ENCODE results near the gene TUBA8.
A peak's percentile ranks its signal among the peaks of the same experiment; 100 is the strongest.

The TUBA8 gene

DNA sequence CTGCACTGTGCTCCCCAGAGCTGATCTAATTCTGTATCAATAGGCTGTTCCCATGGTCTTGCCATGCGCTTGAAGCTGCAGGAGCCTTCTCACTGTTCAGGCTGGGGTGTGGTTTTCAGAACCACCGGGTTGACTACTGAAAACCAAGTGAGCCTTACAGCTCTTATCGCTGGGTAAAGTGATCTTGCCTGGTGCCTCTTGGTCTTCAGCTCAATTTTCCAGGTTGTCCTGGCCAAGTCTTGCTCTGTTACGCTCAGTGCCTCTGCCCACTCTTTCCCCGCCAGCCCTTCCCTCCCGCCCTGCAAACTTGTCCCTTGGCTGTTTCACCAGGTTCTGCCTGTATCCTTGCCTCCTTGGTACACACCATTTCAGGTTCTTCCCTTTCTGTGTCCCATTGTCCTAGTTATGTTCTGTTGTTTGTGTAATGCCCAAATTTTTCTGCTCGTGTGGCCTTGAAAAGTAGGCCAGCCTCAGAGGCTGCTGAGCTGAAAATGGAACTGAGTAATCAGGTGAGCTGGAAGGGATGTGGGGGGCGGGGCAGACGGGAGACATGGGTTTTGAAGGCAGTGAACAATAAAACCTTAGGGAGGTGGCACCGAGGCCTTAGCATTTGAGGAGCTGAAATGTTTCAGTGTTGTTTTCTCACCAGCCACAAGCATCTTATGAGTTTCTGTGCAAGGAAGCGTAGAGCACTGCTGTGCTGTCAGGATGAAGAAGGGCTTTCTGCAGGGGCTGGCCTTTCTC, 21.6 kb upstream of the TUBA8 start:
- H3K27ac ChIP-seq (ENCODE audit: insufficient read depth, low read depth, low read length, poor library complexity, severe bottlenecking) = no peak overlapping the region
- H3K27me3 ChIP-seq (ENCODE audit: control insufficient read depth, insufficient read depth, low read length, poor library complexity, severe bottlenecking) = no peaks in the 10 kb centered on the region
- H3K9me3 ChIP-seq (ENCODE audit: control insufficient read depth, low read length) = no peaks in the 10 kb centered on the region
- WGBS, 2 experiments = 89 to 90% methylated on average over 11 of the region's 11 CpGs
- peaks cover 10% of the 10 kb centered on the region for H3K36me3 ChIP-seq (ENCODE audit: control insufficient read depth, insufficient read depth, low read length)
- H3K4me3 ChIP-seq (ENCODE audit: insufficient read depth, low read depth, low read length) = no peak overlapping the region
- H3K4me1 ChIP-seq (ENCODE audit: control insufficient read depth, insufficient read depth, low read length) = no peaks in the 10 kb centered on the region

DNA sequence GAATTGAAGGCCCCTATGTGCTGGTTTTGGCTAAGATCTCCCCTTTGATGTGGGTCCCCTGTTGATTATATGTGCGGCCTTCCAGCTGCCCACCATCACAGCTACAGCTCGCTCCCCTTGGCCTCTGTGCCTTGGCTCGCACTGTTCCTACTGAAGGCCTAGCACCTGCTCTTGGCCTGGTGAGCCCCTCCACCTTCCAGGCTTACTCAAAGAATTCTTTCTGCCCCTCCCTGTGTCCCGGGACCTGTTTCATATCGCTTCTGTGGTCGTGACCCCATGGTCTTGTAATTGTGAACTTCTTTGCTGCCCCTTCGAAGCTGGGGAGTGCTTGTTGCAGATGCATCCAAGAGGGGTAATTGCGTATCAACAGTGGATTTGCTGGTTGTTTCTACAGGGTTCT, 20.3 kb upstream of the TUBA8 start:
- Histone ChIP-seq H3K4me3 (ENCODE audit: insufficient read depth, low read depth, low read length) (no peak overlapping the region), H3K4me1 (ENCODE audit: control insufficient read depth, insufficient read depth, low read length) (no peaks in the 10 kb centered on the region), H3K36me3 (ENCODE audit: control insufficient read depth, insufficient read depth, low read length) (peaks cover 9% of the 10 kb centered on the region), H3K9me3 (ENCODE audit: control insufficient read depth, low read length) (no peaks in the 10 kb centered on the region), H3K27me3 (ENCODE audit: control insufficient read depth, insufficient read depth, low read length, poor library complexity, severe bottlenecking) (no peaks in the 10 kb centered on the region), H3K27ac (ENCODE audit: insufficient read depth, low read depth, low read length, poor library complexity, severe bottlenecking) (peak overlapping the region; percentile 36)
- 93% methylated on average over 8 of the region's 8 CpGs for whole genome bisulfite sequencing, 2 experiments

DNA sequence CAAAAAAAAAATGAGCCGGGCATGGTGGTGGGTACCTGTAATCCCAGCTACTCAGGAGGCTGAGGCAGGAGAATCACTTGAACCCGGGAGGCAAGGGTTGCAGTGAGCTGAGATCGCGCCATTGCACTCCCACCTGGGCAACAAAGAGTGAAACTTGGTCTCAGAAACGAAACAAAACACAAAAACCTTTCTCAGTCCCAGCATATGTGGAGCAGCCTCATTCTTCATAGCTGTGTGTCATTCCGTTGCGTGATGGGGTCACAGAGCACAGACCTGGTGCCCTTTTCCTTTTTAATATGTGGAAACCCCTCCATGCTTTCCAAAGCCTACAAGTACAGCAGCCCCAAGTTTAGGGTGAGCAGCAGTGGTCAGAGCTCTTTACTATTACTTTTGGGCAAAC, 19.1 kb upstream of the TUBA8 start:
- WGBS, 2 experiments = 88 to 90% methylated on average over 7 of the region's 7 CpGs
- Histone ChIP-seq H3K4me3 (ENCODE audit: insufficient read depth, low read depth, low read length) (no peak overlapping the region), H3K36me3 (ENCODE audit: control insufficient read depth, insufficient read depth, low read length) (peaks cover 9% of the 10 kb centered on the region), H3K27me3 (ENCODE audit: control insufficient read depth, insufficient read depth, low read length, poor library complexity, severe bottlenecking) (no peaks in the 10 kb centered on the region), H3K27ac (ENCODE audit: insufficient read depth, low read depth, low read length, poor library complexity, severe bottlenecking) (no peak overlapping the region), H3K4me1 (ENCODE audit: control insufficient read depth, insufficient read depth, low read length) (no peaks in the 10 kb centered on the region), H3K9me3 (ENCODE audit: control insufficient read depth, low read length) (no peaks in the 10 kb centered on the region)

DNA sequence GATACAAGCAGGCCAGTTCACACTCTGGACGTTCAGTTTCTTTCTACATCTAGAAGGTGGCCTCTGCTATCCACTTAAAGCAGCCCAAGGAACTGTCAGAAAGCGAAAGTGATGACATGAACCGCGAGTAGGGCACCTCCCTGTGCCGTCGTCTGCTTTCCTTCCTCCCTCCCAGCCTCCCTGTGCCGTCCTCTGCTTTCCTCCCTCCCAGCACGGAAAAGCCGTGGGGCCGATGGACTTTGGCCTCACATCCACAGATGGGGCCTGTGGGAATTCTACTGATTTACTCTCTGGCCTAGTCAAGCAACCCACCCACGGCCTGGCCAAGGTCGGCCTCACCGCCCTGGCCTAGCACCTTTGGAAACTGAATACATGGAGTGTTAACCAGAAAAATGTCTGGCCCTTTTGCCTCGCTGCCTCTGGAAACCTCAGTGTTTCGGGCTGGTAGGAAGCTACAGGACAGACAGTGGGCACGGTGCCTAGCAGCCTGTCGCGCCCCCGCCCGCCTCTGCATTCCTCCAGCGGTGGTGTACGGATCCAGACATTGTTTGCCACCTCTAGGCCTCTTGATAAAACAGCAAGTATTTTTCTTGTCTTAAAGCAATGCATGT, 18.6 kb upstream of the TUBA8 start:
- H3K27ac ChIP-seq (ENCODE audit: insufficient read depth, low read depth, low read length, poor library complexity, severe bottlenecking) = no peak overlapping the region

DNA sequence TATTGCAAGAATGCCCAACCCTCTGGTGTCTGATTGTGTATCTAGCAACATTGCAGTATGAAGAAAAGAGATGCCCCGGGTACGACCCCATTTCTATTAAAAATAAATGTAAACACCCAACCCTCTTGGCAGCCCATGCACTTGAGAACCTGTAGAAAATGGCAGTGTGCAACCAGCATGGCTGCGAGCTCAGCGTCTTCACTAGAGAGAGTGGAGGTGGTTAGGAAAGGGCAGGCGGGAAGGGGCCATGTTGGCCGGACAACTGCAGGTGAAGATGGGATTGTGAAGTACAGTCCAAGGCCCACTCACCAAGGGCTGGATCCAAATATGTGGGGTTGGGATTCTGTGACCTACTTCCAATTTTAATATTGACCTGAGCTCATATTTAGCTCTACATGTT, 16.9 kb upstream of the TUBA8 start:
- Histone ChIP-seq H3K4me1 (ENCODE audit: control insufficient read depth, insufficient read depth, low read length) (no peaks in the 10 kb centered on the region), H3K27me3 (ENCODE audit: control insufficient read depth, insufficient read depth, low read length, poor library complexity, severe bottlenecking) (no peaks in the 10 kb centered on the region), H3K27ac (ENCODE audit: insufficient read depth, low read depth, low read length, poor library complexity, severe bottlenecking) (no peak overlapping the region), H3K4me3 (ENCODE audit: insufficient read depth, low read depth, low read length) (no peak overlapping the region), H3K36me3 (ENCODE audit: control insufficient read depth, insufficient read depth, low read length) (no peaks in the 10 kb centered on the region), H3K9me3 (ENCODE audit: control insufficient read depth, low read length) (no peaks in the 10 kb centered on the region)
- WGBS, 2 experiments = 95 to 98% methylated on average over 5 to 6 of the region's 6 CpGs

More for the DNA sequence above, 18.6 kb upstream of the TUBA8 start:
- Histone ChIP-seq H3K9me3 (ENCODE audit: control insufficient read depth, low read length) (no peaks in the 10 kb centered on the region), H3K36me3 (ENCODE audit: control insufficient read depth, insufficient read depth, low read length) (peaks cover 9% of the 10 kb centered on the region), H3K27me3 (ENCODE audit: control insufficient read depth, insufficient read depth, low read length, poor library complexity, severe bottlenecking) (no peaks in the 10 kb centered on the region), H3K4me3 (ENCODE audit: insufficient read depth, low read depth, low read length) (no peak overlapping the region), H3K4me1 (ENCODE audit: control insufficient read depth, insufficient read depth, low read length) (no peaks in the 10 kb centered on the region)
- WGBS, 2 experiments = 96% methylated on average over 22 of the region's 22 CpGs

DNA sequence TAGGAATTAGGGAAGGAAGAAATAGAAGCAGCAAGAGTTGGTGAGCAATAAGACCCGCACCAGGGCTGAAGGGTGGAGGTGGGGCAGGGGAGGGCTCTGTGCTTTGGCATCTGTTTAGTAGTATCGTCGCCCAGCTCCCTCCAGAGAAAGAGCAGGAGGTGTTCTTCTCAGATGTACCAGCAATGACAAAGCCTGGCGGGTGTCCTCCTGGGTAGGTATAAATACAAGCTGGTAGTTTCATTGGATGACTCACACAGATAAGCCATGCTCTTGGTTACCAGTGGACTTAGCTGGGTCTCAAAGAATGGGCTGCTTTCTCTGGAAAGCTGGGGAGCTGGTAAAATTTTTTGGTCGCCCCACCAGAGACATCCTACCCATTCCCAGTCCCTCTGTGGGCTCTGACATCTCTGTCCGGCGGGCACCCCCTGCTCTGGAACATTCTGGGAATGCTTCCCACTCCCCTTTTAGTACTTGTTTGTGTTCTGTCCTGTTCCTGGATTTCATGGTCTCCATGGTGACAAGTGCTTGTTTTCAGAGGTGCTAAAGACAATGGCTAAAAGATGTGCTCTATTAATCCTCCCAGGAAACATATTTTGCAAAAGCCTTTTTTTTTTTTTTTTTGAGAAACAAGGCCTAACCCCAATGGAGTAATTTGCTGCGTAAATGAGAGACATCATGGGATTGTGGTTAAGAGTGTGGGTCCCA, 15.4 kb upstream of the TUBA8 start:
- Histone ChIP-seq H3K27me3 (ENCODE audit: control insufficient read depth, insufficient read depth, low read length, poor library complexity, severe bottlenecking) (no peaks in the 10 kb centered on the region), H3K4me3 (ENCODE audit: insufficient read depth, low read depth, low read length) (no peak overlapping the region), H3K36me3 (ENCODE audit: control insufficient read depth, insufficient read depth, low read length) (no peaks in the 10 kb centered on the region), H3K27ac (ENCODE audit: insufficient read depth, low read depth, low read length, poor library complexity, severe bottlenecking) (no peak overlapping the region), H3K4me1 (ENCODE audit: control insufficient read depth, insufficient read depth, low read length) (no peaks in the 10 kb centered on the region), H3K9me3 (ENCODE audit: control insufficient read depth, low read length) (no peaks in the 10 kb centered on the region)
- 95 to 96% methylated on average over 8 of the region's 8 CpGs for WGBS, 2 experiments

DNA sequence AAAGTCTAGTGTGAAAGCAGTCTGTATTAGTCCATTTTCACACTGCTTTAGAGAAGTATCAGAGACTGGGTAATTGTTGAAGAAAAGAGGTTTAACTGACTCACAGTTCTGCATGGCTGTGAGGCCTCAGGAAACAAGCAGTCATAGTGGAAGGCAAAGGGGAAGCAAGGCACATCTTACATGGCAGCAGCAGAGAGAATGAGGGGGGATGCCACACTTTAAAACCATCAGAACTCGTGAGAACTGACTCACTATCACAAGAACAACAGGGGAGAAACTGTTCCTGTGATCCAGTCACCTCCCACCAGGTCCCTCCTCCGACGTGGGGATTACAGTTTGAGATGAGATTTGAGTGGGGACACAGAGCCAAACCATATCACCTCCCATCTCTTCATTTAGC, 13.8 kb upstream of the TUBA8 start:
- Histone ChIP-seq H3K27me3 (ENCODE audit: control insufficient read depth, insufficient read depth, low read length, poor library complexity, severe bottlenecking) (no peaks in the 10 kb centered on the region), H3K27ac (ENCODE audit: insufficient read depth, low read depth, low read length, poor library complexity, severe bottlenecking) (no peak overlapping the region), H3K4me1 (ENCODE audit: control insufficient read depth, insufficient read depth, low read length) (no peaks in the 10 kb centered on the region), H3K36me3 (ENCODE audit: control insufficient read depth, insufficient read depth, low read length) (no peaks in the 10 kb centered on the region), H3K4me3 (ENCODE audit: insufficient read depth, low read depth, low read length) (no peak overlapping the region), H3K9me3 (ENCODE audit: control insufficient read depth, low read length) (no peaks in the 10 kb centered on the region)
- 92 to 93% methylated on average over 3 of the region's 3 CpGs for WGBS, 2 experiments

DNA sequence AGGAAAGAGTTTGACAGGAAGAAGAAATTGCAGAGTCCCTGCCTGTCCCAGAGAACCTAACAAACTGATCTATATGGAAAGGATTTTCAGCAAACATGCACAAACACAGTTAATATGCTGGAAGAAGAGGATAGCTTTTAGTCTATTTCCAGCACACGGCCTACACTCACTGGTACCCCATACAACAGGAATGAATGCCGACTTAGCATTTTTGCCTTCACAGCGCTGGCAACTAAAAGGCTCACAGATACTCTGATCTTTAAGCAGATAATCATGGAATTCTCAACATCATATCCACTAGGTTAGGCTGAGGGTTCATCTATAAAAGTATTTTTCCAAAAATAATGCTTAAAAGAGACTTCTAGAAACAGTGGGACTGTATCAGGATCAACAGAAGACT, 9.8 kb upstream of the TUBA8 start:
- H3K4me3 ChIP-seq (ENCODE audit: insufficient read depth, low read depth, low read length) = no peak overlapping the region
- no peaks in the 10 kb centered on the region for H3K4me1 ChIP-seq (ENCODE audit: control insufficient read depth, insufficient read depth, low read length)
- H3K27ac ChIP-seq (ENCODE audit: insufficient read depth, low read depth, low read length, poor library complexity, severe bottlenecking) = no peak overlapping the region
- H3K36me3 ChIP-seq (ENCODE audit: control insufficient read depth, insufficient read depth, low read length) = no peaks in the 10 kb centered on the region
- 91% methylated on average over 3 of the region's 3 CpGs for WGBS, 2 experiments
- no peaks in the 10 kb centered on the region for H3K9me3 ChIP-seq (ENCODE audit: control insufficient read depth, low read length)
- no peaks in the 10 kb centered on the region for H3K27me3 ChIP-seq (ENCODE audit: control insufficient read depth, insufficient read depth, low read length, poor library complexity, severe bottlenecking)

DNA sequence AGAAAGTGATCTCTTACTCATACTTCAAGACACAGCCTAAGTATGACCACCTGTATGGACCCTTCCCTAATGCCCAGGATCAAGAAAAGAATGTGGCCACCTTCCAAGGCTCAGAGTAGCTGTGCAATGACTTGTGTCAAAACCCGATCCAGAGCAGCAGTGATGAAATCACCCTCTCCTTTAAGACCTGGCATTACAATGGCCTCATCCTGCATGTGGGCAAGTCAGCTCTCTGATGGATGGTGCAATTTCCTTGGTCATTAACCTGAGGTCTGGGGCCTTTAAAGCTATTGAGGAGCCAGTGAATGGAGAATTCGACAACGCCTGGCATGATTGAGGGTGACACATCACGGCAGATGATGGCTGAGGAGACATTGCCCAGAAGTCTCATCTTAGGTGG, 9.1 kb upstream of the TUBA8 start:
- Histone ChIP-seq H3K27ac (ENCODE audit: insufficient read depth, low read depth, low read length, poor library complexity, severe bottlenecking) (no peak overlapping the region), H3K4me1 (ENCODE audit: control insufficient read depth, insufficient read depth, low read length) (no peaks in the 10 kb centered on the region), H3K27me3 (ENCODE audit: control insufficient read depth, insufficient read depth, low read length, poor library complexity, severe bottlenecking) (no peaks in the 10 kb centered on the region), H3K9me3 (ENCODE audit: control insufficient read depth, low read length) (no peaks in the 10 kb centered on the region), H3K4me3 (ENCODE audit: insufficient read depth, low read depth, low read length) (no peak overlapping the region), H3K36me3 (ENCODE audit: control insufficient read depth, insufficient read depth, low read length) (no peaks in the 10 kb centered on the region)
- 95% methylated on average over 4 of the region's 4 CpGs for WGBS, 2 experiments

DNA sequence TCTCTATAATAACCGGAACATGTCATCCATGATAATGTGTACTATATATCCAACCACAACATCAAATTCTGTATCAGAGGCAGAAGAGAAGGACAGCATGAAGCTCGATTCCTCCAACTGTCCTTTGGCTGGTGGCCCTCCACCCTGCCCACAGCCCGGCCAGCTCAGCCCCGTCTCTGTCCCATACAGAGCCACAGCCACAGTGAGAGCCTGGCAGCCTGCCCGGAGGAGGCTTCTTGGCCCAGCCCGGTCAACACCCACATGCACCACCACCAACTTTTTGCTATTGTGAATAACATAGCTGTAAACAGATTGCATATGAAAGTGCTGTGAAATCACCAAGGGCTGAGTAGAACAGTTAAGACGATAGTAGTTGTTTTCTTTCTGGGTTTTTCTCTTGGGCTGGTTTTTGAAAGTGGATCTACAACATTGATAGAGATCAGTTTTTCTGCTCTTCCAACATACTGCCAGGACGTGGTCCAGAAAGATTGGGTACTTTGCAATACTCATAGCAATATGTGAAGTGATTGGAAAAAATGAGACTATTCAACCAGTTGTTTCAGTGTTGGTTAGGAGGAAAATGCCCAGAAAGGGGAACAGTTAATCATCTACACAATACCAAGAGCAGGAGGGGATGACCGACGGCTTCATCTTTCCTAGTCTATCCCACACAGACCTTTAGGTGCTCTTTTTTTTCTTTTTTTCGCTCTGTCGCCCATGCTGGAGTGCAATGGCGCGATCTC, 6.9 kb upstream of the TUBA8 start:
- H3K27me3 ChIP-seq (ENCODE audit: control insufficient read depth, insufficient read depth, low read length, poor library complexity, severe bottlenecking) = no peaks in the 10 kb centered on the region
- H3K36me3 ChIP-seq (ENCODE audit: control insufficient read depth, insufficient read depth, low read length) = no peaks in the 10 kb centered on the region
- no peak overlapping the region for H3K4me3 ChIP-seq (ENCODE audit: insufficient read depth, low read depth, low read length)
- H3K4me1 ChIP-seq (ENCODE audit: control insufficient read depth, insufficient read depth, low read length) = no peaks in the 10 kb centered on the region
- H3K27ac ChIP-seq (ENCODE audit: insufficient read depth, low read depth, low read length, poor library complexity, severe bottlenecking) = no peak overlapping the region
- 92% methylated on average over 14 of the region's 14 CpGs for WGBS, 2 experiments
- H3K9me3 ChIP-seq (ENCODE audit: control insufficient read depth, low read length) = no peaks in the 10 kb centered on the region

Measured in ectodermal cell (in vitro differentiated cells).